SH-SY5Y (cell line): ENCODE results near the gene CORO2B.

Source experiments
- GATA2 ChIP-seq: IDR thresholded peaks from 2 replicates; pipeline ENCODE4 v1.6.1; 2011; ENCODE audit warnings: mild to moderate bottlenecking, low read depth, low read length
- GATA3 ChIP-seq: IDR thresholded peaks from 2 replicates; pipeline ENCODE4 v1.6.1; 2011; ENCODE audit warnings: low read depth, mild to moderate bottlenecking, low read length, moderate library complexity

GRCh38 chr15:68612503-68612902 lies 33.7 kb downstream of the CORO2B start:
- TF ChIP-seq GATA3 (no peak), GATA2 (no peak)
